Measurements from ENCODE around the gene AK8. TPM values are rescaled to one million over a fixed set of nuclear protein-coding genes. Genes with fewer than 3 reads are reported as not detected.

The AK8 gene, protein sequence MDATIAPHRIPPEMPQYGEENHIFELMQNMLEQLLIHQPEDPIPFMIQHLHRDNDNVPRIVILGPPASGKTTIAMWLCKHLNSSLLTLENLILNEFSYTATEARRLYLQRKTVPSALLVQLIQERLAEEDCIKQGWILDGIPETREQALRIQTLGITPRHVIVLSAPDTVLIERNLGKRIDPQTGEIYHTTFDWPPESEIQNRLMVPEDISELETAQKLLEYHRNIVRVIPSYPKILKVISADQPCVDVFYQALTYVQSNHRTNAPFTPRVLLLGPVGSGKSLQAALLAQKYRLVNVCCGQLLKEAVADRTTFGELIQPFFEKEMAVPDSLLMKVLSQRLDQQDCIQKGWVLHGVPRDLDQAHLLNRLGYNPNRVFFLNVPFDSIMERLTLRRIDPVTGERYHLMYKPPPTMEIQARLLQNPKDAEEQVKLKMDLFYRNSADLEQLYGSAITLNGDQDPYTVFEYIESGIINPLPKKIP
- total RNA-seq (2014; rRNA removed; shearing (Covaris generic)) (not detected in 2 replicates), total RNA-seq (2022) (0.27 TPM in 1 of 2 replicates, not detected in the other), Bru-seq, nascent RNA (percentile 18 among the genes with signal in this experiment), BruChase-seq, experiment 1, labeled RNA remaining after a 6-hour chase (percentile 16 among the genes with signal in this experiment), BruChase-seq, experiment 2, labeled RNA remaining after a 2-hour chase (percentile 13 among the genes with signal in this experiment)
- long read RNA-seq, partial matches to known transcripts, result 0 of 2 reads
- long read RNA-seq, other reads (novel, unspliced or antisense), result 2 of 2 reads

DNA sequence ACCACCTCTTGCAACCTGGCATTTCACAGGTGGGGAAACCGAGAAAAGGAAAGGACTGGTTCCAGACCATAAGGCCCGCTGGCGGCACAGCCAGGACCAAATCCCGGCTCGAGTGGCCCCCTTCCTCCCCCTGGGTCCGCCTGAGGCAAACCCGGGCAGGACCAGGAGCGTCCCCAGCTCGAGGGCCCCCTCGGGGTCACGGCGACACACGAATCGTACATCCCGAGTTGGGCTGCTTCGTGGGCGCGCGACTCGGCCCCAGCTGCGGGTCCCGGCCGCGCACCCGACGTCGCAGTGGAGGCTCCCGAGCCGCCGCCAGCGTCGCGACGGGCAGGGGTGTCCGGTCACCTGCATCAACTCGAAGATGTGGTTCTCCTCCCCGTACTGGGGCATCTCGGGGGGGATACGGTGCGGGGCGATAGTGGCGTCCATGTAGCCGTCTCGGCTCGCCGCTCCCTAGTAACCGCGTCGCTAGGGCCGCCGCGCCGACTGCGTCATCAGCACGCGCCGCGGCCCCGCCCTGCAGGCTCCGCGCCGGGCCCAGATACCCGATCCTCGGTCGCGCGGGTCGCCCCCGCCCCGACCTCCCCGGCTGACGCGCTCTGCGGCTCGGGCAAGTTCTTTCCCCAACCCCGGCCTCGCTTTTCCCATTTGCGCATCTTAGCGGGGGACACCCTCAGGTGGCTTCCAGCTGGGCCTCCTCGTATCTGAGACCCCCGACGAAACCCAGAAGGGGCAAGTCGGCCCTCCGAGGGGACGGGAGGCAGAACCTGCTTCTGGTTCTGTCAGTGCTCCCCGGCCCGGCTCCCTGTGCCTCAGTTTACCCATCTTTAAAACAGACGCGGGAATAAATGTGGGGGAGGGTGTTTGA, at the start of gene AK8:
Gene AK8, minus strand, starts transcription at position 461 of the 871 bp plus-strand sequence. Its CDS starts 29 bp downstream, at position 432.
- BruUV-seq (replicated peaks), result no TSS peak
- Histone ChIP-seq H4K20me1 (ENCODE audit: insufficient read depth, low read length) (no peaks in the 10 kb centered on the region), H3K9me3 (ENCODE audit: low read length) (no peaks in the 10 kb centered on the region), H3K9me2 (ENCODE audit: insufficient read depth, low read length) (no peaks in the 10 kb centered on the region), H3K27ac (ENCODE audit: low read depth, low read length, poor library complexity, severe bottlenecking) (no peak within 1 kb of the TSS), H2AFZ (ENCODE audit: low read length) (peak within 1 kb of the TSS; percentile 100), H3K79me2 (ENCODE audit: insufficient read depth, low read depth, low read length) (no peaks in the 10 kb centered on the region), H3K4me3 (ENCODE audit: low read depth, low read length, poor library complexity, severe bottlenecking) (peak within 1 kb of the TSS; percentile 97), H3K4me1 (ENCODE audit: insufficient read depth, low read length, poor library complexity, severe bottlenecking) (peaks cover 5% of the 10 kb centered on the region), H3K36me3 (ENCODE audit: insufficient read depth, low read length) (no peaks in the 10 kb centered on the region), H3K4me2 (ENCODE audit: low read length) (peak within 1 kb of the TSS; percentile 85)
- intact Hi-C loops (cut with micrococcal nuclease; ENCODE audit: unreplicated experiment), result no loop called here
- no peak for TF ChIP-seq EZH2phosphoT487 (IDR thresholded peaks at IDR 0.05; ENCODE audit: borderline replicate concordance, low read depth, low read length)
- TF ChIP-seq, protein P1, sequence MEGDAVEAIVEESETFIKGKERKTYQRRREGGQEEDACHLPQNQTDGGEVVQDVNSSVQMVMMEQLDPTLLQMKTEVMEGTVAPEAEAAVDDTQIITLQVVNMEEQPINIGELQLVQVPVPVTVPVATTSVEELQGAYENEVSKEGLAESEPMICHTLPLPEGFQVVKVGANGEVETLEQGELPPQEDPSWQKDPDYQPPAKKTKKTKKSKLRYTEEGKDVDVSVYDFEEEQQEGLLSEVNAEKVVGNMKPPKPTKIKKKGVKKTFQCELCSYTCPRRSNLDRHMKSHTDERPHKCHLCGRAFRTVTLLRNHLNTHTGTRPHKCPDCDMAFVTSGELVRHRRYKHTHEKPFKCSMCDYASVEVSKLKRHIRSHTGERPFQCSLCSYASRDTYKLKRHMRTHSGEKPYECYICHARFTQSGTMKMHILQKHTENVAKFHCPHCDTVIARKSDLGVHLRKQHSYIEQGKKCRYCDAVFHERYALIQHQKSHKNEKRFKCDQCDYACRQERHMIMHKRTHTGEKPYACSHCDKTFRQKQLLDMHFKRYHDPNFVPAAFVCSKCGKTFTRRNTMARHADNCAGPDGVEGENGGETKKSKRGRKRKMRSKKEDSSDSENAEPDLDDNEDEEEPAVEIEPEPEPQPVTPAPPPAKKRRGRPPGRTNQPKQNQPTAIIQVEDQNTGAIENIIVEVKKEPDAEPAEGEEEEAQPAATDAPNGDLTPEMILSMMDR (conservative IDR thresholded peaks at IDR 0.05; ENCODE audit: low read length), result no peak
- peak; percentile 79 for DNase-seq (ENCODE audit: low spot score)
- ChIA-PET POLR2A (interaction anchor here (0.6 kb wide), 1 partner anchor 615 kb away, joined by 4 read pairs; no protein-coding TSS in a partner anchor), CTCF (ENCODE audit: unreplicated experiment) (no interaction called here)

DNA sequence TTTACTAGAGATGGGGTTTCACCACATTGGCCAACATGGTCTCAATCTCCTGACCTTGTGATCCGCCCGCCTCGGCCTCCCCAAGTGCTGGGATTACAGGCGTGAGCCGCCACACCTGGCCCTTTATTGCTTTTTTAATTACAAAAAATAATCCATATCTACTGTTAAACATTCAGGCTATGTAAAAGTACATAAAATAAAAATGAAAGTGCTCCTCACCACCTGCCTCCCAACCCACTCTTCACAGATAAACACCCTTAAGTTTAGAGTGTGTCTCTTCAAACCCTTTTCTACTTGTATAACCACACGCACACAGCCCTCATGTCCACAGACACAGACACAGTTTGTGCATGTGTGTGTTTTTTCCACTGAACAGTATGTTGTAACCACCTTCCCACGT, 49.6 kb upstream of the AK8 start:
- intact Hi-C loops (cut with micrococcal nuclease; ENCODE audit: unreplicated experiment), result no loop called here
- no TSS peak for BruUV-seq (replicated peaks)
- CTCF ChIA-PET (ENCODE audit: unreplicated experiment), result no interaction called here

More for the DNA sequence above, 49.6 kb upstream of the AK8 start:
- no peaks in the 10 kb centered on the region for H4K20me1 ChIP-seq (ENCODE audit: insufficient read depth, low read length)
- no peak for DNase-seq (ENCODE audit: low spot score)
- H3K4me3 ChIP-seq (ENCODE audit: low read depth, low read length, poor library complexity, severe bottlenecking), result no peak overlapping the region
- no peaks in the 10 kb centered on the region for H3K9me3 ChIP-seq (ENCODE audit: low read length)
- no peak overlapping the region for H3K4me2 ChIP-seq (ENCODE audit: low read length)
- no peak overlapping the region for H2AFZ ChIP-seq (ENCODE audit: low read length)
- H3K9me2 ChIP-seq (ENCODE audit: insufficient read depth, low read length), result no peaks in the 10 kb centered on the region
- no peaks in the 10 kb centered on the region for H3K79me2 ChIP-seq (ENCODE audit: insufficient read depth, low read depth, low read length)
- peaks cover 77% of the 10 kb centered on the region for H3K36me3 ChIP-seq (ENCODE audit: insufficient read depth, low read length)
- POLR2A ChIA-PET, result interaction anchor here (0.7 kb wide), 1 partner anchor 26 kb away, joined by 3 read pairs; no protein-coding TSS in a partner anchor
- no peak overlapping the region for H3K27ac ChIP-seq (ENCODE audit: low read depth, low read length, poor library complexity, severe bottlenecking)
- TF ChIP-seq, protein P1 (conservative IDR thresholded peaks at IDR 0.05; ENCODE audit: low read length), result no peak
- TF ChIP-seq EZH2phosphoT487 (IDR thresholded peaks at IDR 0.05; ENCODE audit: borderline replicate concordance, low read depth, low read length), result no peak
- H3K4me1 ChIP-seq (ENCODE audit: insufficient read depth, low read length, poor library complexity, severe bottlenecking), result no peaks in the 10 kb centered on the region

All from OCI-LY7 (cell line).